ENCODE measurements around the gene SHMT2.

DNA sequence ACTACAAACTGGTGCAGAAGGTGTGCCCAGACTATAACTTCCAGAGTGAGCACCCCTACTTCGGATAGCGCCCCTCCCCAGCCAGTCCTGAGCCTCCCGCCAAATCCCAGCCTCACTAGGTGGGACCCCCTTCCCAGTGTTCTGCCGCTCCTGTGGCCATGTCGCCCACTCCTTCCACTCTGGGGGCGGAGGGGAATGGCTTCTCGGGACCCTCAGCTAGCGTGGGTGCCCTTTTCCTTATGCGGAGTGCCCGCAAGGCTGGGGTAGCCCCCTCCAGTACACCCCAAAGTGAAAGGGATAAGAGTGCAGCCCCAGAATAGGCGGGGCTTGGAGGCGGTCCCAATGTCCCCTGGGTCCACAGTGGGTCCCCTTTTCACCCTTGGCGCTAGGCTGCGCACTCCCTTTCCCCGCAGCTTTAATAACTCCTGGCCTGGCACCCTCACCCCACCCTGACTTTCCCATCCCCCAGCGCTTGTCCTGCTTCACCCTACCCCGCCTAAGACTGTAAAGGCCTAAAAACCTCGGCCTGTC is 3.8 kb upstream of the SHMT2 start:
- TF ChIP-seq CTCF (IDR thresholded peaks at IDR 0.05) = no peak
- TF ChIP-seq POLR2A (IDR thresholded peaks at IDR 0.05) = no peak
- TF ChIP-seq POLR2AphosphoS5 (IDR thresholded peaks at IDR 0.05) = no peak

Data from prostate gland (tissue), 2 donors.